GM20000 (cell line): ENCODE measurements around the gene EPN1.

ENCODE experiments used
- DNase-seq: peaks from one replicate; pipeline ENCODE4 v3.0.0; 2012; ENCODE audit warnings: low spot score
- TF ChIP-seq, protein P1 (sequence below): IDR thresholded peaks from 2 replicates; pipeline ENCODE4 v1.5.1; 2012; ENCODE audit warnings: mild to moderate bottlenecking, control low read depth; ENCODE audit errors: extremely low read depth, missing control alignments

EPN1 gene

DNA sequence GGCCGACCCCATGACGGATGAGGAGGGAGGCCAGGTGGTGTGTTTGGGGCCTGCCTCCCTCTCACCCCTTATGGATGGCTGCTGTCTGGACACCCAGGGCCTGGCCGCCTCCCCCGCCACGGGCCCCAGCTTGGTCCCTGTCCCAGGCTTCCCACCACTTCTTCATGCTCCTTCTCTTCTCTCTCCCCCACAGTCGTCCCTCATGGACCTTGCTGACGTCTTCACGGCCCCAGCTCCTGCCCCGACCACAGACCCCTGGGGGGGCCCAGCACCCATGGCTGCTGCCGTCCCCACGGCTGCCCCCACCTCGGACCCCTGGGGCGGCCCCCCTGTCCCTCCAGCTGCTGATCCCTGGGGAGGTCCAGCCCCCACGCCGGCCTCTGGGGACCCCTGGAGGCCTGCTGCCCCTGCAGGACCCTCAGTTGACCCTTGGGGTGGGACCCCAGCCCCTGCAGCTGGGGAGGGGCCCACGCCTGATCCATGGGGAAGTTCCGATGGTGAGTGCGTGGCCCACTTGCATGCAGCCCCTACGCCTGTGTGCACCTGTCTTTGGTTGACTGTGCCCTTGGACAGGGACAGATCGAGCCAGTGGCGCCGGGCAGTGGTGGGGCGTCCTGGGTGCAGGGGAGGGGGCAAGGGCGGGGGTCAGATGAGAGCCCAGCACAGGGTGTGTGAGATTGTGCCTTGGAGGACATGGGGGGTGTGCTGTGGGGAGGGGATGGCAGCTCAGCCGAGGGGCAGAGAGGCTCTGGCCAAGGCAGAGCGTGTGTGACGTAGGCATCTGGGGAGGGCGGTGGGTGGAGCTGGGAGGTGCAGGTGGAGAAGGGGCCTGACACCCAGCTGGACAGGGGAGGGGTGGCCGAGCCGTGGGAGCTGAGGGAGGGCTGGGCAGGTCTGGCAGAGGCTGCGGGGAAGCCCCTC, 16.8 kb downstream of the EPN1 start:
- no peak for DNase-seq
- TF ChIP-seq, protein P1, sequence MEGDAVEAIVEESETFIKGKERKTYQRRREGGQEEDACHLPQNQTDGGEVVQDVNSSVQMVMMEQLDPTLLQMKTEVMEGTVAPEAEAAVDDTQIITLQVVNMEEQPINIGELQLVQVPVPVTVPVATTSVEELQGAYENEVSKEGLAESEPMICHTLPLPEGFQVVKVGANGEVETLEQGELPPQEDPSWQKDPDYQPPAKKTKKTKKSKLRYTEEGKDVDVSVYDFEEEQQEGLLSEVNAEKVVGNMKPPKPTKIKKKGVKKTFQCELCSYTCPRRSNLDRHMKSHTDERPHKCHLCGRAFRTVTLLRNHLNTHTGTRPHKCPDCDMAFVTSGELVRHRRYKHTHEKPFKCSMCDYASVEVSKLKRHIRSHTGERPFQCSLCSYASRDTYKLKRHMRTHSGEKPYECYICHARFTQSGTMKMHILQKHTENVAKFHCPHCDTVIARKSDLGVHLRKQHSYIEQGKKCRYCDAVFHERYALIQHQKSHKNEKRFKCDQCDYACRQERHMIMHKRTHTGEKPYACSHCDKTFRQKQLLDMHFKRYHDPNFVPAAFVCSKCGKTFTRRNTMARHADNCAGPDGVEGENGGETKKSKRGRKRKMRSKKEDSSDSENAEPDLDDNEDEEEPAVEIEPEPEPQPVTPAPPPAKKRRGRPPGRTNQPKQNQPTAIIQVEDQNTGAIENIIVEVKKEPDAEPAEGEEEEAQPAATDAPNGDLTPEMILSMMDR: no peak

DNA sequence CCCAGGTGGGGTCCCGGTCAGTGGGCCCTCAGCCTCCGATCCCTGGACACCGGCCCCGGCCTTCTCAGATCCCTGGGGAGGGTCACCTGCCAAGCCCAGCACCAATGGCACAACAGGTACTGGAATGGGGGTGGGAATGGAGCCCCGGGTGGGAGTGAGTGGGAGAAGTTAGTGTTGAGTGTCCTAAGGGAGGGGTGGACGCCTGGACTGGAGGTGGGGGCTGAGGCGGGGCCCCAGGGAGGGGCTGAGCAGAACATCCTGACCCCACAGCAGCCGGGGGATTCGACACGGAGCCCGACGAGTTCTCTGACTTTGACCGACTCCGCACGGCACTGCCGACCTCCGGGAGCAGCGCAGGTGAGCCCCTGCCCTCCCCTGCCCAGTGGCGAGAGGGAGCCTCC, 17.7 kb downstream of the EPN1 start:
- TF ChIP-seq, protein P1: no peak
- no peak for DNase-seq

DNA sequence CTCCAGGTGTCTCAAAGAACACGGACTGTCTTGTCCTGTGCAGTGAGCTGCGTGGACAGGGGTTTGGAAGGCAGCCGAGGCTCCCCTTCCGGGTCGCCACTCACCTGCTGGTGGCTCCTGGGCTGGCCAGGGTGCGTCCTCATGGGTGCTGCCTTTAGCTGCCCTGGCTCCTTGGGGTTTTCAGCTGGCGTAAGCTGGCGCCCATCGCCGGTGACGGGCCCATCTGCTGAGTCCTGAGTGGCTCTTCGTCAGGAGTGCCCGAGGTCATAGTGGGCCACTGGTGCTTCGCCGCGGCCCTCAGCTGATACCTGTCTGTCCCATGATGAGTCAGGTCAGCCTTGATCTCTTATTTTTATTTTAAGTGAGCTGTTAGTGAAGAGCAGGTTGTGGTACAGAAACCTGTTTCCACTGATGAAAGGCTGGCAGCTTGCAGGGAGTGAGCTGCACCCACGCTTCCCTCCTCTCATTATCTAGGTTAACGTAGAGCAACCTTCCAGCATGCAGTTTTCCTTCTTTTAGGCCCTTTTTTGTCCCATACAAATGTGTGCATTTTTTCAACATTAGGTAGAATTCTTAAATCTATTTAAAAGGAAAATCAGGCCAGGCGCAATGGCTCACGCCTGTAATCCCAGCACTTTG, 18.4 kb downstream of the EPN1 start:
- no peak for DNase-seq
- TF ChIP-seq, protein P1: no peak

DNA sequence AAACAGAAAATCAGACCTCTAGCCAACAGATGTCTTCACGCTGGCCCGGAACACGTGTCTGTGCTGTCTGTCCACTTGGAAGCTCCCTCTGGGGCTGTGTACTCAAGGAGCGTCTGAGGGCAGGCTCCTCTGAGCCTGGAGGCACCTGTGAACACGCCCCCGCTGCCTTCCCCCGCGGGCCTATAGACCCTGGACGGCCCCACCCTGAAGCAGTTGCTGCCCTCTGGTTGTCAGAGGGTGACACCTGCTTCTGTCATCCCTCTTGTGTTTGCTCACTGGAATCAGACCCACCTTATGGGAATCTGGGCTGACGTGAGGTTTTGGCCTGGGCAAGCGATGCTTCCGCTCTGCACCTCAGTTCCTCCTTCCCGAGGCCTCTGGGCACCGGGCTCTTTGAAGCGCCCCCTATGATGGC, 19.2 kb downstream of the EPN1 start:
- DNase-seq: no peak
- TF ChIP-seq, protein P1: no peak

DNA sequence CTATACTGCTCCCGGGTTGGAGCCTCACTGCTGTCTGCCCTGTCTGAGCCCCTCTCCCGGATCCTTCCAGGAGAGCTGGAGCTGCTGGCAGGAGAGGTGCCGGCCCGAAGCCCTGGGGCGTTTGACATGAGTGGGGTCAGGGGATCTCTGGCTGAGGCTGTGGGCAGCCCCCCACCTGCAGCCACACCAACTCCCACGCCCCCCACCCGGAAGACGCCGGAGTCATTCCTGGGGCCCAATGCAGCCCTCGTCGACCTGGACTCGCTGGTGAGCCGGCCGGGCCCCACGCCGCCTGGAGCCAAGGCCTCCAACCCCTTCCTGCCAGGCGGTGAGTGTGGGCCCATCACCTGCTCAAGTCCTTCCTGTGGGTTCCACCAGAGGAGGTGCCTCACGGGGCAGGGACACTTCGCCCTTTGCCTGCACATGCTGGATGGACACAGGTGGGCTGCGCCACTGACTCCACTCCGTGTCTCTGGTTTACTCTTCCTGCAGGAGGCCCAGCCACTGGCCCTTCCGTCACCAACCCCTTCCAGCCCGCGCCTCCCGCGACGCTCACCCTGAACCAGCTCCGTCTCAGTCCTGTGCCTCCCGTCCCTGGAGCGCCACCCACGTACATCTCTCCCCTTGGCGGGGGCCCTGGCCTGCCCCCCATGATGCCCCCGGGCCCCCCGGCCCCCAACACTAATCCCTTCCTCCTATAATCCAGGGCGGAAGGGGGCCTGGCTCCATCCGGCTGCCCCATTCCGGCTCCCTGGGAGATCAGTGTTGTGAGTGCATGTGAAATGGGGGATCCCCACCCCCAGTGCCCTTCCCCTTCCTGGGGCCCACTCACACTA, 19.8 kb downstream of the EPN1 start:
- TF ChIP-seq, protein P1: no peak
- DNase-seq: no peak

DNA sequence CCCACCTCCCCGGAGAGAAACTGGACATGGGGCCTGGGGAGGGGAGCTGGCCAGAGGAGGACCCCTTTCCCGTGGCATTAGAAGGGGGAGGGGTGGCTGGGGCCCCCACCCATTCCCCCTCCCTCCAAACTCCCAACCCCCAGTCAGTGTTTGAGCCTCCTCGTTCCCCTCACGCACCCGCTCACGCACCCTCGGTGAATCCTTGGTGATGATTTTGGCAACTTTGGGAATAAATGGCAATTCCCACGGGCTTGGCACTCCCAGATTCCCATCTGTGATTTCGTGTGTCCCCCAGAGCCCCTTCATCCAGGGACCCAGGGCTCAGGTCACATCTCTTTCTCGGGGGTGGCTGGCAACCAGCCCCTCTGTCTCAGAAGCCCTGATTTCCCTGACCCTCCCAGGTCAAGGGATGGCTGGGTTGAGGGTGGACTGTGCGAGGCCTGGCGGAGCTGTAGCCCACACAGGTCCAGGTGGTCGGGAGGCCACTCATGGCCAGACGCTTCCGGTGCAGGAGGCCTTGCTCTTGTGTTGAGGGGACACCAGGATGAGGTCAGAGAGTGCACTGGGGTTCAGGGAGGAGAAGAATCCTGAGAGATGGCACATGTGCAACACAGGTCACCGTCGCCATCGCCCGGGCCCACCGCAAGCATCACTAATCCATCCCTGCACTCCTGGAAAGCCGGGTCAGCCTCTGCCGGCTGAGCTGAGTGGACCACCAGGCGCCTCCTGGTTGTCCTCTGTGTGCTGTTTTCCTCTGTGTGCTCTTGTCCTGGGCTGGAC, 20.7 kb downstream of the EPN1 start:
- TF ChIP-seq, protein P1: no peak
- no peak for DNase-seq
